Aorta (tissue), 5 donors: ENCODE data around the gene PDE4B. TPM values are rescaled to one million over a fixed set of nuclear protein-coding genes. Genes with fewer than 3 reads are reported as not detected.
A peak's percentile ranks its signal among the peaks of the same experiment; 100 is the strongest.

Source experiments
- ATAC-seq: fragments of 200-7000 bp; cut with Tn5 transposase; one replicate; pipeline ENCODE4 v1.9.1; 2022; ENCODE audit warnings: moderate library complexity; ENCODE audit not compliant: low FRiP score
- DNase-seq, 2 donors: peaks; one replicate each; pipeline ENCODE4 v3.0.0-alpha.2; 2020
- H3K27ac ChIP-seq, 2 donors: one replicate each; pipeline ENCODE4 v1.5.1; 2013; ENCODE audit warnings: low read length in 2 of 2, mild to moderate bottlenecking in 2 of 2, moderate library complexity in 2 of 2, control low read depth in 1 of 2, inconsistent platforms in 1 of 2, low read depth in 1 of 2
- H3K27me3 ChIP-seq, 2 donors: one replicate each; pipeline ENCODE4 v1.6.1; 2013; ENCODE audit warnings: control low read depth in 1 of 2, low read length in 1 of 2, mild to moderate bottlenecking in 1 of 2, moderate library complexity in 1 of 2; ENCODE audit not compliant: insufficient read depth in 2 of 2, control insufficient read depth in 1 of 2
- H3K36me3 ChIP-seq, 2 donors: one replicate each; pipeline ENCODE4 v1.6.1; 2013; ENCODE audit warnings: control low read depth in 1 of 2, low read length in 1 of 2, mild to moderate bottlenecking in 1 of 2; ENCODE audit not compliant: insufficient read depth in 2 of 2, control insufficient read depth in 1 of 2
- H3K4me1 ChIP-seq, 2 donors: one replicate each; pipeline ENCODE4 v1.6.1; 2013; ENCODE audit warnings: low read length in 2 of 2, control low read depth in 1 of 2, mild to moderate bottlenecking in 1 of 2, moderate library complexity in 1 of 2; ENCODE audit not compliant: insufficient read depth in 2 of 2, control insufficient read depth in 1 of 2
- H3K4me3 ChIP-seq, 2 donors: one replicate each; pipeline ENCODE4 v1.5.1; 2013; ENCODE audit warnings: low read length in 2 of 2, control low read depth in 1 of 2, mild to moderate bottlenecking in 1 of 2
- H3K9me3 ChIP-seq: one replicate; pipeline ENCODE4 v1.6.1; 2013; ENCODE audit warnings: mild to moderate bottlenecking, low read length; ENCODE audit not compliant: control insufficient read depth
- WGBS, 2 donors: extraction: QIAGEN DNeasy Blood & Tissue Kit; methylation state at CpG; one replicate each; pipeline ENCODE4 v1.1.7; 2013; 5-methylcytosine and 5-hydroxymethylcytosine counted together
- intact Hi-C, 2 donors: fragments of 100-400 bp; cut with DNase I; formaldehyde crosslinking; loops; one replicate each; pipeline versions ENCODE4 v1.14.2 to v1.15.0; 2022
- polyA plus RNA-seq, 2 donors: library from polyadenylated mRNA; stranded (reverse); fragments of 200-250 nt; gene quantifications; one replicate each; pipeline ENCODE4 v1.2.3, GENCODE V29; 2013
- total RNA-seq, 2 donors: library from RNA; stranded (reverse); fragmentation: NEBNext Ultra II Directional; extraction: Animal tissue kit (Norgen Biotek cat#: 25700); gene quantifications; one replicate each; pipeline ENCODE4 v1.2.1, GENCODE V29; 2021
- donor health status: healthy with polysubstance abuse.
- donor health status: Bipolar disorder and iron deficiency.
- donor health status: DM: no; HTN: no; CAD: no.
- donor health status: DM: no; HTN: no; CAD: no.
- donor health status: DM: yes; HTN: yes; CAD: no.

PDE4B gene
- total and polyA plus RNA-seq, 4 donors: 4.8 to 24.5 (median 12.5) TPM

DNA sequence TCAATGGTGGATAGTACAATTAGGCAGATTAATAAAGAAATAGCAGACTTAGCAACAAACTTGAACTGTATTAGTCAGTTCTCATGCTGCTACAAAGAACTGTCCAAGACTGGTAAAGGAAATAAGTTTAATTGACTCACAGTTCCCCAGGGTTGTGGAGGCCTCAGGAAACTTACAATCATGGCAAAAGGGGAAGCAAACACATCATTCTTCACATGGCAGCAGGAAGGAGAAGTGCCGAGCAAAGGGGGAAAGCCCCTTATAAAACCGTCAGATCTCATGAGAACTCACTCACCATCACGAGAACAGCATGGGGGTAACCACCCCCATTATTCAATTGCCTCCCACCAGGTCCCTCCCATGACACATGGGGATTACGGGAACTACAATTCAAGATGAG lies 27.1 kb upstream of the PDE4B start:
- intact Hi-C loops: no loop called here
- Histone ChIP-seq H3K9me3 (no peaks in the 10 kb centered on the region), H3K4me3 (no peak overlapping the region), H3K36me3 (no peaks in the 10 kb centered on the region), H3K4me1 (no peaks in the 10 kb centered on the region), H3K27ac (no peak overlapping the region), H3K27me3 (no peaks in the 10 kb centered on the region)
- DNase-seq (no peak), ATAC-seq (no peak)
- 45 to 56% methylated on average over 4 of the region's 4 CpGs for WGBS, 2 donors

DNA sequence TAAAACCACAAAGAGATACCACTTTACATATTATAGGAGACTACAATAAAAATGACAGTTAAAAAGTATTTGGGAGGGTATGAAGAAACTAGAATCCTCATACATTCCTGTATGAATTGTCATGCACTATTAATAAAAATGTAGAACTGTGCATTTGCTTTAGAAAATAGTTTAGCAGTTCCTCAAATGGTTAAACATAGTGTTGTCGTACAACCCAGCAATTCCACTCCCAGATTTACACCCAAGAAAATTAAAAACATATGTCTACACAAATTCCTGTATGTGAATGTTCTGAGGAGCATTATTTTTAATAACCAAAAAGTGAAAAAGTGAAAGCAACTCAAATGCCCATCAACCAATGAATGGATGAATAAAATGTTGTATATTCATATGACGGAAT lies 23.1 kb upstream of the PDE4B start:
- H3K27me3 ChIP-seq: no peaks in the 10 kb centered on the region

DNA sequence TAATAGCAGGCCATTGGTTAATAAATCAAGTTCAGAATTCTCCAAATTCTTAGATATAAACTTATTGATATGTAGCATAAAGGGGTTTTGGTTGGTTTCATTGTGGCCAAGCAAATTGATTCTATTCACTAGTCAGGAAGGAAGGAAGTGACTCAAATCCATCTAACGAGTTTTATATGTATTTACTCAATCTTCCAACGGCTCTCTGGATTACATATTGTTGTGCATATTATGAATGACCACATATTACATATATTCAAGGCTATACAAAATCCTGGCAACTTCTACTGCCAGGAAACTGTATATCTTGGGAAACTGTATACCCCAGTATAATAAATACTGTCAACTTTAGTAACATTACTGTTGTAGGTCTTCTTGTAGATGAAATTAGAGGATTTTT lies 20.1 kb upstream of the PDE4B start:
- no peak for ATAC-seq
- intact Hi-C loops: no loop called here
- 59 to 65% methylated on average over 2 of the region's 2 CpGs for WGBS, 2 donors
- no peaks in the 10 kb centered on the region for H3K4me1 ChIP-seq
- H3K27me3 ChIP-seq: no peaks in the 10 kb centered on the region
- H3K36me3 ChIP-seq: no peaks in the 10 kb centered on the region
- H3K27ac ChIP-seq: no peak overlapping the region
- peaks cover 3% of the 10 kb centered on the region for H3K9me3 ChIP-seq
- H3K4me3 ChIP-seq: no peak overlapping the region
- no peak for DNase-seq

More for the DNA sequence above, 23.1 kb upstream of the PDE4B start:
- no peaks in the 10 kb centered on the region for H3K9me3 ChIP-seq
- no peaks in the 10 kb centered on the region for H3K36me3 ChIP-seq
- intact Hi-C loops: no loop called here
- no peak for ATAC-seq
- H3K27ac ChIP-seq: no peak overlapping the region
- H3K4me1 ChIP-seq: no peaks in the 10 kb centered on the region
- DNase-seq: no peak
- WGBS, 2 donors: 50 to 59% methylated on average over 2 of the region's 2 CpGs
- no peak overlapping the region for H3K4me3 ChIP-seq

DNA sequence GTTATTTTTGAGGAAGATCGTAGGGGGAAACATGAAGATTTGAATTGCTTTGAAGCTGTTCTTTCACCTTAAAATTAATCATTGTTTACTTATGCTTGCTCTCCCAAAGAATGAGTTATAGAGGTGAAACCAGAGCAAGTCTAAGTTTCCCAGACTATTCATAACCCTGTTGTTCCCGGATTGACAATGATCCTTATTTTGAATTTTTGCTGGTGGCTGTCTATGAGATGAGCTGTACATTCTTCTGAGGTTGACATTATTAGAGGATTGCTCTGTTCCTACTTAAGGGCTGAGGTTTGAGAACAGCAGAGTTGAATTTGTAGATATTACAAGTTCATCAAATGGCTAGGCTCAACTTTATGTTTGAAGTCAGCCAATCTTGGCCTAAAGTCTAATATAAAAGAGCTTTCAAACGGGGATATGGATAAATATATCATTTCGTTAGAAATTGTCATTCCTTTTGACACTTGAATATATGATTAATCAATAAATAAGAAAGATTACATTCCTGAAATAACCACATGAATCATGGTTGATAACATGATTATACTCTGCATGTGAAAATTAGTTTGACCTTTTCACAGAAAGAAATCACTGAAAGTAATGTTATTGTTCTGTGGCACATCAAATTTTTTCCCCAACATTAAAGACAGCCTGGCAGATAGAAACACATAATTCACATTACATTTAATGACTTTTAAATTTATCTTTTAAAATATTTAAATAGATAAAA lies 19.1 kb upstream of the PDE4B start:
- ATAC-seq: no peak
- intact Hi-C loops: no loop called here
- H3K4me1 ChIP-seq: no peaks in the 10 kb centered on the region
- H3K4me3 ChIP-seq: no peak overlapping the region
- WGBS, 2 donors: 38 to 43% methylated on average over 4 of the region's 4 CpGs
- no peaks in the 10 kb centered on the region for H3K27me3 ChIP-seq
- DNase-seq: no peak
- H3K36me3 ChIP-seq: no peaks in the 10 kb centered on the region
- no peak overlapping the region for H3K27ac ChIP-seq
- peaks cover 3% of the 10 kb centered on the region for H3K9me3 ChIP-seq

DNA sequence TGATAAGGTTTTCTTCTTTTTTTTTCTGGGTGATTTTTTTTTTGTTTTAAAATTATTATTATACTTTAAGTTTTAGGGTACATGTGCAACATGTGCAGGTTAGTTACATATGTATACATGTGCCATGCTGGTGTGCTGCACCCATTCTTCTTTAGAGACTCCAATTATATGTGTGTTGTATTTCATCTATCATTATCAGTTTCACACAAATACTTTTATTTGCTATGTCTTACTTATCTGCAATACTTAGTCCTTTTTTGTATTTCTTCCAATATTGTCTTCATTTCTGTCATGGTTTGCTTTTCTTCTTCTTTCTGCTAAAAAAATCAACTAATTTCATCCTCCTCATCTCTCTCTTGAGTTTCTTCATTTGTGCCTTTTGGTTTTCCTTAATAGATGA lies 3.9 kb upstream of the PDE4B start:
- ATAC-seq: no peak
- intact Hi-C loops: no loop called here
- Histone ChIP-seq H3K4me3 (no peak overlapping the region), H3K27ac (no peak overlapping the region), H3K9me3 (peaks cover 2% of the 10 kb centered on the region), H3K27me3 (no peaks in the 10 kb centered on the region), H3K36me3 (no peaks in the 10 kb centered on the region), H3K4me1 (no peaks in the 10 kb centered on the region)
- no peak for DNase-seq

DNA sequence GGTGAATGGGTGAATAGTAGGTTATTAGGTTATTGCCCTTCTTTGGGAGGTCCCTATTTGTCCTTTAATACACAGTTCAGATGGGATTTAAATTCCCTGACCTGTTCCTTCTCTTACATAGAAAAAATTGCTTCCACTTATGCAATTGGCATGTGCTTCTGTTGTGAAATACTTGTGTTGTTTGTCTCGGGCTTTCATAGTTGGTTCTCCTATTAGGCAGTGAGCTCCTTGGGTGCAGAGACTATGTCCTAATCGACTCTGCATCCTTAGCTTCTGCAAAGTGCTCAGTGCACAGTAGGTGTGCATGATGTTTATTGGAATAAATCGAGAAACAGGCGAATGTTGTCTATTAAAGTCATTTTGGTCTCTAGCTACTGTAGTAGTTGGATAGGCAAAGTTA lies 1.3 kb upstream of the PDE4B start:
- intact Hi-C loops: no loop called here
- H3K36me3 ChIP-seq: no peaks in the 10 kb centered on the region
- WGBS, 2 donors: 65 to 77% methylated on average over 4 of the region's 4 CpGs

DNA sequence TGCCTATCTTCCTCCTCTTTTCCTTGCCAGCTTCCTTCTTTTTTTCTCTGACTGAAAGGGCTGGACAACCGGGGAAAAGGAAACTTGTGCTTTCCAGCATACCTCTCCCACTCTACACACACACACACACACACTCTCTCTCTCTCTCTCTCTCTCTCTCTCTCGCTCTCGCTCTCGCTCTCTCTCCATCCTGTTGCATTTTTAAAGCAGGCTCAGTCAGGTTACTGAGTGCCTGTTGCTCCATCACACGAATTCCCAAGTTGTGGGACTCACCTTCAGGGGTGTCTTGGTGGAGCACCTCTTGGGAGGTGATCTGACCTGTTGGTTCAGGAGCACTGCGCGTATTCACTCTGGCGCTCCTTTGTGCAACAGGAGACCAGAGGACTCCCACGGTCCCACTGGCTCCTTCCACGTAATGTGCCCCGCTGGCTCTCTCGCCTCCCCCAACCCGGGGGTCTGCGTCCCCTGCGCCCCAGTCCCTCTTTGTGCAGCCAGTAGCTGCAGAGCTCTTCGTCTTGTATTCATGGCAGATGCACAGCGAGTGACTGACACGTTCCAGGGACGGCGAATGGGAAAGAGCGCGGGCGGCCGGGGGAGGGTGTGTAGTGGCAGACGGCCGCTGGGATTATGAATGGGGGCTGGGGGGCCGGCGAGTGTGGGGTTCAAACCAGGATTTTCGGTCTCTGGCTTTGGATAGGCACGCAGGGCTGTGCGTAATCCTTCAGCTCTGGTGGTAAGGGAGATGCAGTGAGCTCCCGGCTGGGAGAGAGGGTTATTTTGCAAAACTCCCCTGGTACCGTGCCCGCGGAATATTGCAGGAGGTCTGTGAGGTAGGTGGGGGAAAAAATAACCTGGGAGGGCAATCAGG lies 660 bp upstream of the PDE4B start:
- Histone ChIP-seq H3K9me3 (peaks cover 5% of the 10 kb centered on the region), H3K27me3 (no peaks in the 10 kb centered on the region), H3K4me1 (no peaks in the 10 kb centered on the region), H3K36me3 (no peaks in the 10 kb centered on the region), H3K4me3 (no peak overlapping the region), H3K27ac (no peak overlapping the region)
- intact Hi-C loops: no loop called here
- DNase-seq (peak; percentile 51 to 64), ATAC-seq (peak; percentile 40)
- 4 to 5% methylated on average over 33 to 35 of the region's 35 CpGs for WGBS, 2 donors

More for the DNA sequence above, 1.3 kb upstream of the PDE4B start:
- Histone ChIP-seq H3K4me1 (no peaks in the 10 kb centered on the region), H3K4me3 (no peak overlapping the region), H3K9me3 (peaks cover 5% of the 10 kb centered on the region), H3K27me3 (no peaks in the 10 kb centered on the region), H3K27ac (no peak overlapping the region)
- ATAC-seq (peak; percentile 36), DNase-seq (no peak)

DNA sequence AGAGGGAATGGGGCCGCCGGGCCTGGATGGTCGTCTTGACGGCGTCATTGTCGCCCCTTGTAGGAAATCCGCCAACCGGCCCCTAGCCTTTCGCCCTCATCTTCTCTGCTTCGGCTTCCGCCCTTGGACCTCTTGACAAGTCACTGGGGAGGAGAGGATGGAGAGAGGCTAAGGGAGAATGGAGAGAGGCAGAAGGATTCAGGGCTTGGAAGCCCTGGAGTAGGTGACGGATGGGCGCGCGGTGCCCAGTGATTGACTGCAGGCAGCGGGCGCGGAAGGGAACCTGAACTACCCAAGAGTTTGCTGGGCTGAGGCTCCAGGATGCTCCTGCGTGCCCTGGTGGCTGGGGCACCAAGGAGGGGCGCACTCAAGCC lies 651 bp downstream of the PDE4B start:
- H3K27ac ChIP-seq: no peak overlapping the region
- no peaks in the 10 kb centered on the region for H3K27me3 ChIP-seq
- intact Hi-C loops: no loop called here
- no peak for ATAC-seq
- H3K36me3 ChIP-seq: no peaks in the 10 kb centered on the region
- peaks cover 5% of the 10 kb centered on the region for H3K9me3 ChIP-seq
- H3K4me3 ChIP-seq: no peak overlapping the region
- peak; percentile 43 to 71 for DNase-seq
- no peaks in the 10 kb centered on the region for H3K4me1 ChIP-seq
- 3 to 4% methylated on average over 20 of the region's 20 CpGs for WGBS, 2 donors

DNA sequence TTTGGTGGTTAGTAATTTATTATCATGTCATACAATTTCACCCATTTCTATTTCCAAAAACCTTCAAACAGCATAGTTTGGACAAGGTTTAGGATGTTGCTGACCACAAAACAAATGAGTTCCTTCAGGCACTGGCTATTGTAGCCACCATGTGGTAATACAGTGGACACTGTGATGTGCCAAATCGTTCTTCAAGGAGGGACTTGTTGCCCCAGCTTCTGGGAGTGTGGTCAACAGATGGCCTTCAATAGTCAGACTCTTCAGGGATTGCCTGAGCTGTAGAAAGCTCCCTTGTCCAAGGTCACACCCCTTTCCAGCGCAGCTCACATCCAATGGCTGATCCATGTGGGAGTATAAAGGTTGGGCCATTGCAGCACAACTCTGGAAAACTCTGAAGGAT lies 2.6 kb downstream of the PDE4B start:
- H3K4me3 ChIP-seq: no peak overlapping the region
- H3K4me1 ChIP-seq: no peaks in the 10 kb centered on the region
- ATAC-seq: no peak
- intact Hi-C loops: no loop called here
- WGBS, 2 donors: 77 to 85% methylated on average over 2 of the region's 2 CpGs
- H3K9me3 ChIP-seq: peaks cover 3% of the 10 kb centered on the region
- H3K27me3 ChIP-seq: no peaks in the 10 kb centered on the region
- DNase-seq: no peak
- no peak overlapping the region for H3K27ac ChIP-seq
- no peaks in the 10 kb centered on the region for H3K36me3 ChIP-seq
